Uterus (tissue), 4 donors: ENCODE data around the gene SLC38A1. TPM values are rescaled to one million over a fixed set of nuclear protein-coding genes. Genes with fewer than 3 reads are reported as not detected.

ENCODE experiments used
- DNase-seq, 2 donors: peaks; one replicate each; pipeline ENCODE4 v3.0.0-alpha.2; 2019 to 2020
- H3K27ac ChIP-seq, 2 donors: fragments of 200-600 bp; sonication (generic); 1 replicate in 1 of 2; 2 replicates in 1 of 2; pipeline ENCODE4 v1.5.1; 2016 to 2018
- H3K27me3 ChIP-seq, 2 donors: fragments of 200-600 bp; sonication (generic); one replicate each; pipeline ENCODE4 v1.5.1; 2018 to 2019; ENCODE audit warnings: control low read depth in 1 of 2
- H3K36me3 ChIP-seq, 2 donors: fragments of 200-600 bp; sonication (generic); one replicate each; pipeline ENCODE4 v1.5.1; 2019; ENCODE audit warnings: control low read depth in 1 of 2
- H3K4me1 ChIP-seq, 2 donors: fragments of 200-600 bp; sonication (generic); one replicate each; pipeline ENCODE4 v1.5.1; 2018 to 2019; ENCODE audit warnings: control low read depth in 1 of 2
- H3K4me3 ChIP-seq, 2 donors: fragments of 200-600 bp; sonication (generic); 1 replicate in 1 of 2; 2 replicates in 1 of 2; pipeline ENCODE4 v1.5.1; 2018 to 2019; ENCODE audit warnings: mild to moderate bottlenecking in 1 of 2
- H3K9me3 ChIP-seq, 2 donors: fragments of 200-600 bp; sonication (generic); one replicate each; pipeline ENCODE4 v1.5.1; 2019; ENCODE audit warnings: control low read depth in 1 of 2
- CTCF ChIP-seq, 4 experiments: fragments of 200-600 bp in 2 of 4; fragments of 450-650 bp in 2 of 4; sonication (generic) in 2 of 4; IDR thresholded peaks; one replicate each; pipeline ENCODE4 v1.5.1; 2016 to 2019; ENCODE audit warnings: antibody characterized with exemption in 4 of 4, mild to moderate bottlenecking in 2 of 4, moderate library complexity in 1 of 4
- POLR2A ChIP-seq, 2 donors: fragments of 450-650 bp; IDR thresholded peaks; one replicate each; pipeline ENCODE4 v1.6.1; 2016; ENCODE audit warnings: antibody characterized with exemption in 2 of 2, mild to moderate bottlenecking in 1 of 2, moderate library complexity in 1 of 2
- intact Hi-C: fragments of 100-400 bp; cut with DNase I; formaldehyde crosslinking; loops from one replicate; pipeline ENCODE4 v1.15.1; 2023; ENCODE audit warnings: low total_unique reads
- total RNA-seq, 4 donors: library from RNA; depleted of rRNA in 3 of 4; stranded (reverse); fragments of >200 nt in 3 of 4; gene quantifications; one replicate each; pipeline versions ENCODE4 v1.1.0 to v1.2.4, GENCODE V29; 2014 to 2023
- donor health status: DM: yes; HTN: yes; CAD: no.

SLC38A1 gene
- total RNA-seq, 4 donors from 2014 or later = 27.1 to 93.6 (median 64.1) TPM

GRCh38 chr12:46230306-46230705, 38.5 kb downstream of the SLC38A1 start:
- Histone ChIP-seq H3K27ac (no peak overlapping the region), H3K27me3 (no peaks in the 10 kb centered on the region), H3K36me3 (no peaks in the 10 kb centered on the region), H3K4me1 (no peaks in the 10 kb centered on the region), H3K9me3 (no peaks in the 10 kb centered on the region), H3K4me3 (no peak overlapping the region)
- intact Hi-C loops = no loop called here
- DNase-seq = no peak
- TF ChIP-seq POLR2A (IDR thresholded peaks at IDR 0.05) (no peak), CTCF (IDR thresholded peaks at IDR 0.05) (no peak)

- intact Hi-C loops = no loop called here
- Histone ChIP-seq H3K27ac (no peak overlapping the region), H3K9me3 (no peaks in the 10 kb centered on the region), H3K27me3 (no peaks in the 10 kb centered on the region), H3K36me3 (no peaks in the 10 kb centered on the region), H3K4me1 (no peaks in the 10 kb centered on the region), H3K4me3 (no peak overlapping the region)
- no peak for DNase-seq
- TF ChIP-seq CTCF (IDR thresholded peaks at IDR 0.05) = no peak
- TF ChIP-seq POLR2A (IDR thresholded peaks at IDR 0.05) = no peak
Measured at GRCh38 chr12:46227616-46228015, 41.2 kb downstream of the SLC38A1 start.

DNA sequence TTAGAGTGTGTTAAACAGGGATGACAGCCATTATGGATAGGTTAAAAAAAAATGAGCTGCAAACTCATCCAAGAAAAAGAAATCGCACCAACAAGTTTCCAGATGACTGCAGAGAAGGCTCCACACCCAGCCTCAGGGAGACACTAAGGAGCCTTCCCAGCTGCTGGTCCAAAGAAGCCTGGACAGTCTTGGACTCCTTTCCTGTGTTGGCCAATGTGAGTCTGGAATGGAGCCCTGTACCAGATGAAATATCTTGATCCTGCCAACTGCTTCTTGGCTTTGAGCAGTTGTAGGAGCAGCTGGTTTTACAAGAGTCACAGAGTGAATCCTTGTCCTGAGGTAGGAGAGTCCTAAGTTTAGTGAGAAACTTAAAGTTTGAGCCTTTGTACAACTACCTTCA, 44.5 kb downstream of the SLC38A1 start:
- Histone ChIP-seq H3K4me3 (no peak overlapping the region), H3K27me3 (no peaks in the 10 kb centered on the region), H3K9me3 (no peaks in the 10 kb centered on the region), H3K4me1 (peaks cover 0 to 3% of the 10 kb centered on the region in 2 donors), H3K27ac (peak overlapping the region in 1 of 2 donors; percentile 55), H3K36me3 (no peaks in the 10 kb centered on the region)
- intact Hi-C loops = no loop called here
- TF ChIP-seq POLR2A (IDR thresholded peaks at IDR 0.05) = no peak
- no peak for TF ChIP-seq CTCF (IDR thresholded peaks at IDR 0.05)
- DNase-seq = peak; percentile 42 to 71

DNA sequence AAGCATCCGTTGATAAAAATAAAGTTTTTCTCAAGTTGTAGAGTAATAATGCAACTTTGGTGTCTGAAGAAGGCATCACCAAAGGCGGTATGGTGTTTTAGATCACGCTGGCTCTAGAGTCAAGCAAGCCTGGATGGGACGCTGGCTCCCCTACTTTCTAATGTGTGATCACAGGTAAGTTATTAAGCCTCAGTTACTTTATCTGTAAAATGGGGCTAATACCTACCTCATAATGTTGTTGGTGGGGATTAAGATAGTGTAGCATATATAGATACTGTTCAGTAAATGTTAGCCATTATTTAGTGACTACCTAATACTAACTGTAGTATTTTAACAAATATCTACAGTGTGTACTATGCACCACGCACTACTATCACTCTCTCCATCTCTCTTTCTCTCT, 45.8 kb downstream of the SLC38A1 start:
- H3K9me3 ChIP-seq = no peaks in the 10 kb centered on the region
- intact Hi-C loops = no loop called here
- no peak overlapping the region for H3K4me3 ChIP-seq
- H3K27me3 ChIP-seq = no peaks in the 10 kb centered on the region
- TF ChIP-seq CTCF (IDR thresholded peaks at IDR 0.05) = no peak
- TF ChIP-seq POLR2A (IDR thresholded peaks at IDR 0.05) = no peak
- H3K36me3 ChIP-seq = no peaks in the 10 kb centered on the region
- no peak overlapping the region for H3K27ac ChIP-seq
- peaks cover 0 to 3% of the 10 kb centered on the region in 2 donors for H3K4me1 ChIP-seq
- no peak for DNase-seq

DNA sequence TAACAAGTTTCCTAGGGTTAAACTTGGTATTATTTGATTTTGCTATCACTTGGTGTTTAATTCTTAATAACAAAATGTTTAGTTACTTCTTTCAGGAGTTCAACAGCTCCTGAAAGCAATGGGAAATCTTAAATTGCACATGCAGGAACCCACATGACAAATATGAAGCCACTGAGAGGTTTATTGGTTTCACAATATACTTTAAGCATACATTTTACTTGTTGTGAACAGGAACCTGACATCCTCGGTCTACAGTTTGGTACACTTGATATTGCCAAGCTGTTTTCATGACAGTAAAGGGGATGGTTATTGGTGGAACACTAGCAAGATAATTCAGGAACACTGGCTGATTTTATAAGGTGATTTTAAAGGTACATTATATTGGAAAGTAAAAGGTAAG, 46.2 kb downstream of the SLC38A1 start:
- no peaks in the 10 kb centered on the region for H3K9me3 ChIP-seq
- no peaks in the 10 kb centered on the region for H3K27me3 ChIP-seq
- DNase-seq = no peak
- intact Hi-C loops = no loop called here
- H3K4me3 ChIP-seq = no peak overlapping the region
- H3K27ac ChIP-seq = no peak overlapping the region
- H3K36me3 ChIP-seq = no peaks in the 10 kb centered on the region
- no peak for TF ChIP-seq POLR2A (IDR thresholded peaks at IDR 0.05)
- no peak for TF ChIP-seq CTCF (IDR thresholded peaks at IDR 0.05)
- peaks cover 0 to 3% of the 10 kb centered on the region in 2 donors for H3K4me1 ChIP-seq
